NCI-H146 treated with DMSO at 0.1 percent for 48 hours (cell line): Measurements from ENCODE around the gene EXTL1.

Experiments
- DNase-seq: peaks from one replicate; lab custom pipeline; 2025; ENCODE audit not compliant: unreplicated experiment; lab: John Stamatoyannopoulos, UW

The EXTL1 gene

GRCh38 chr1:26043765-26044164 lies 22.2 kb downstream of the EXTL1 start:
- DNase-seq: no peak

DNA sequence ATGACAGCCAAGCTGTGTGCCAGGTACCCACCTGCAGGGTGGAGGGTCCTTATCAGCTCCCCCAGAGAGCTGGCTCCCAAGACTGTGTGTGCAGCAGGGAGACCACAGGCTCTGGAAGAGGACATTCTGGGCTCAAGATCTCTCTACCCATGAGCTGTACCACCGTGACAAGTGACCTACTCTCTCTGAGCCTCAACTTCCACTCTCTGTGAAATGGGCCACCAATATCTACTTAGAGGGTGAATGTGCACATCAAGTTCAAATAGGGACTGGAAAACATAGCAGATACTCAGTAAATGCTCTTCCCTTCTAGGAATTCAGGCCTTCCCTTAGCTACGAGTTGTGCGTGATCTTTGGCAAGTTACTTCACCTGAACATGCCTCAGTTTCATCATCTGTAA lies 22.8 kb downstream of the EXTL1 start:
- no peak for DNase-seq

DNA sequence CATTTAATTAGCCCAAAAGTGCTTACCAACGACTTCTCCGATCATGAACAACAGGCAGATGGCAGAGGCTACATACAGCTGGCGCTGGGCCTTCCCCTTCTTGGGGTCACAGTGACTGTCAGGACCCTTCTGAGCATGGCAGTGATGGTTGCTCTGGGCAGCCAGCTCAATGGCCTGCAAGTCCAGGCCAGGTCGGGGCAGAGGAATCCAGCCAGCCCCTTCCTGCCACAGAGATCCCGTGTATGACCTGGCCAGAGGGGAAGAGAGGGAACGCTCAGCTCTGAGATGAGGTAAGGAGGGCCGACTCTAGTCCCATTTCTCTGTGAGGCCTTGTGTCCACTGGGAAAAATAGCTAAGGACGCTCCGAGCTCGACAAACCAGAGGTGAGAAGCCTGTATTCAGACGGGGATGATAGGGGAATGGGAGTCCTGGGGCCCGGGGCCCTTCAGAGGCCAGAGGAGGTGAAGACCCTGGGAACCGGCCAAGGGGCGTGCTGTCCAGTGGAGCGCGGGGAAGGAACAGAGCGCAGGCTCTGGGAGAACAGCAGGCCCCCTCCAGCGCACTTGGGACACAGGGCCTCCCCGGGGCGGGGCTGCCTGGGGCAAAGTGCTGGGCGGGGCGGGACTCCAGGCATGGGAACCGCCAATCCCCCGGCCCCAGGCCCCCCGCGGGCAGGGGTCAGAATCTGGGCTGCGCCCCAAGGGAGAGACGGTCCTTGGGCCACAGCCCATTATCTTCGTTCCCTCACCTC lies 23.6 kb downstream of the EXTL1 start:
- no peak for DNase-seq

DNA sequence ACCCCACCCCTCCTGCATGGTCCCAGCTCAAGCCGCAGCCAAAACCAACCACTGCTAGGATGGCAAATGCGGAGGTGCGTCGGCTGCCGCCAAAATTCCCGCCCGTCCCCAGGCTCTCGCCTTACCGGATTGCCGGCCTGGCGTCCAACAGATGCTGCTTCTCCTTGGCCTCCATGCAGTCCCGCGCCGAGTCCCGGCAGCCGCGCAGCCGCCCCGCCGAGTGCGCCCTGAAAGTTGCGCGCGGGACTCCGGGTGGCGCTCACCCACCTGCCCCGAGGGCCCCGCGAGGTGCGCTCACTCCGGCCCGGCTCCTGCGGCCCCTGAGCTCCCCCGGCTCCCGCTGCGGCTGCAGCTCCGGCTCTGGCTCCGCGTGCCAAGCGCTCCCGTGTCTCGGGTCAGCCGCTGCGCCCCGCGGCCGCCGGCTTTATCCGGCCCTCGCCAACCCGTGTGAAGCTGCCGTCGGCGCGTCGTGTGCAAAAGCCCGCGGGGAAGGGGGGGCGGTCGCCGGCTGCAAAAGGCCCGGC lies 24.2 kb downstream of the EXTL1 start, which contains the start of gene SLC30A2:
SLC30A2 (minus strand) TSS at position 397 of the 524 bp plus-strand sequence; CDS start at position 175, 222 bp downstream.
- DNase-seq: no peak

- no peak for DNase-seq
Observed at GRCh38 chr1:26046246-26047095, 24.9 kb downstream of the EXTL1 start.

GRCh38 chr1:26047278-26047874 lies 25.8 kb downstream of the EXTL1 start:
- no peak for DNase-seq

GRCh38 chr1:26049531-26050247 lies 28.1 kb downstream of the EXTL1 start:
- DNase-seq: no peak

GRCh38 chr1:26050248-26050640 lies 28.7 kb downstream of the EXTL1 start:
- DNase-seq: no peak

DNA sequence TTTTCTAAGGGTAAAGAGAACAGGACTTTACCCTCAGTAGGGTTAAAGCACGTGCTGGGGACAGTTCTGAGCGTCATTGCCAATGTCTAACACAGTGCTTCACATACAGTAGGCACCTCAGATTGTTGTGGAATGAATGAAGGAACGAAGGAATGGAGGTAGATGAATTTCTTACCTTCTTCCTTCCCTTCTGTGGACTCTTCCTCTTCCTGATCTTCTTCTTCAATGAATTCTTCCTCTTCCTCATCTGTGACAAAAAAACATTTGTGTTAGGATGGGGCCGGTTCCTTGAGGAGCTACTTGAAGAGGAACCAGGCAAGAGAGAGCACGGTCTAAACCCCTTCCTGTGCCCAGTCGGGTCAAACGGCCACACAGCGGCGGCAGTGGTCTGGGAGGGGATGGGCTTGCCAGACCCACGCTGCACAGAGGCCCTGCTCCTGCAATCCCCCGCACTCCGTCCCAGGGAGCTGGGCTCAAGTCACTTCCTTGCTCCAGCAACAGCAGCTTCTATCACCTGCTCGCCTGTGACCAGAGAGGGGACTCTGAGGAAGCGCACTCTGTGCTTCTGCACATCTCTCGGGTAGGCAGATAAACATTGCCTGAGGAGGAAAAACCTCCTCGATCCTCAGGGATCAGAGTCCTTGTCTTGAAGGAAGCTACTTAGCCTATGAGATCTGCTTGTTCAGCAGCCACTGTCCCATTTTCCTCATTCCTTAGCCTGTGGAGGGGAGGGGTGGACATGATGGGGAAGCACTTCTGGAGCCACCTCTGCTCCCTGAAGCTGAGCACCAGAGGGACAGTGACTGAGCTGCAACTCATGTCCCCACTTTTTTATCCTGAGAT lies 32.4 kb downstream of the EXTL1 start:
- DNase-seq: no peak

DNA sequence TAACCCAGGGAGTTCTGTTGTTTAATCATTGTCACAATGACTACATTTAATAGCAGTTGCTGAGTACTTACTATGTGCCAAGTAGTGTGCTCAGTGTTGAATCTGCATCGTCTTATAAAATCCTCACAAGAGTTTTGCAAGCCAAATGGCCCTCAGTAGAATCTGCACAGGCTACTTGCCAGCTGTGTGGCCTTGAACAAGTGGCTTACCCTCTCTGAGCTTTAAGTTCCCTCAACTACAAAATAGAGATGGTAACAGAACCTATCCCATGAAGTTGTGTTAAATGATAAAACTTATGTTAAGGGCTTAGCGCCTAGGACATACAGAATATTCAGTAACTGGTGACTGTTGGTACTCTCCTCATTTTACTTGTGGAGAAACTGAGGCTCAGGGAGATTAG lies 33.5 kb downstream of the EXTL1 start:
- DNase-seq: no peak

GRCh38 chr1:26057189-26057588 lies 35.6 kb downstream of the EXTL1 start:
- no peak for DNase-seq

DNA sequence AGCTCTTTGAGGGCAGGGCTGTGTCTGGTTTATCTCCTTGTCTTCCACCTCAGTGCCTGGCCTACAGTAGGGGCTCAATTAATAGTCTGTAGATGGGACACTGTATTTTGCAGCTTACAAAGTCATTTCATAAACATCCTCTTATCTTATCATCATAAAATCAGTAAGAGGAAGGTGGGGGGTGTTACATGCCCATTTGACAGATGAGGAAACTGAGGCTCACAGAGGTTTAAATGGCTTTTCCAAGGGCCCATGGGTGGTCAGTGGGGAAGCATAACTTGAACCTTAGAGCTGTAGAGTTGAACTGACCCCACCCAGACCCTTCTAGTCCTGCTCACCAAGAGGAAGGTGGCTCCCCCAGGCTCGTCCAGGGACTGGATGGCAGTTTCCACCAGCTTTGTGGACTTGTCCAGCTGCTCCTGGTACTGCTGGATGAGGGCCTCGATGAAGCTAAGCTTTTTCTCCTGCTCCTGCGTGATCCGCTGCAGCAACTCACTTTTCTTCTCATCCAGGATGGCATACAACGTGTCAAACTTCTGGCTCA lies 36.5 kb downstream of the EXTL1 start:
- no peak for DNase-seq

DNA sequence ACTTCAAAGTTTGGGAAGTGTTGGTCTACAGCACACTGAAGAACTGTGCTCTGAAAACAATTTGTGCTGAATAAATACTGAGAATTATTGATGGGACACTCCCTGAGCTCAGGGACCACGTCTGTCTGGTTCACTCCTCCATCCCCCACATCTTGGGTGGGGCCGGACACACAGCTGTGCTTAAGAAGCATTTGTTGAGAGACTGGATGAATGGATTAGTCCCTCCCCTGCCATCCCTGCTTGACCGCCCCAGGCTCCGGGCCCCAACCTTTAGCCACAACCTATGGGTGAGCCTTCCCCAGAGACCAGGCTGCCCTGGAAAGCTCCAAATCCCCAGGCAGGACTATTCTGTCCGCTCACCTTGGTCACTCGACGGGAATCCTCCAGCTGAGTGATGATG lies 38.3 kb downstream of the EXTL1 start:
- no peak for DNase-seq

DNA sequence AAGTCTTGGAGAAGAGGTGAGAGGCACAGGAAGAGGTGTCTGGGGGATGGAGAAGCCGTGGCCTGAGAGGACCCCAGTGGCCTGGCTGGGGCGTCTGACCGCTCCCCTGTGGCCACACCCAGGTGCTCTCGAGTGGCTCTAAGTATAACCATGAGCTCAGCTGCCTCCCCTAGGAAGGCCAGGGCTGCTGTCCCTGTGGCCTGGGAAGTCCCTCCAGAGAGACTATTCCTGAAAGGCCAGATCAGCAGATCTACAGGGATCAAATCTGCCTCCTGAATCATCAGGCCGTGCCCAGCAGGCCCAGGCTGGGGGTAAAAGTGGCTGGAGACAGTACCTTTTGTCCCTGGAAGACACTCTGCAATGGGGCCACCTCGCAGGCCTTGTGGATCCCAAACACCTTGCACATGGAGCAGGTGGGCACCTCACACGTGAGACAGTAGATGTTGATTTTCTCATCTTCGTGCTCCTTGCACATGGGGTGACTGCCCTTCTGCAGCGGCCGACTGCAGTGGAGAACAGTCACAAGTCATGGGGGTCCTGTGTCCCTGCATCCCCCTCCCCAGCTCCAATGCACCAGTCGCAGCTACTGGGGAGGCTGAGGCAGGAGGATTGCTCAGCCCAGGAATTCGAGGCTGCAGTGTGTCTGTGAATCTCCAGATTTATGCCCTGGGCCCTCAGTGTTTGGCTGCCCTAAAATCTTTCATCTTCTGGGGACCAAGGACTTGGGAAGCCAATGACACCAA lies 39.4 kb downstream of the EXTL1 start:
- no peak for DNase-seq

GRCh38 chr1:26064553-26064952 lies 43.0 kb downstream of the EXTL1 start:
- no peak for DNase-seq

DNA sequence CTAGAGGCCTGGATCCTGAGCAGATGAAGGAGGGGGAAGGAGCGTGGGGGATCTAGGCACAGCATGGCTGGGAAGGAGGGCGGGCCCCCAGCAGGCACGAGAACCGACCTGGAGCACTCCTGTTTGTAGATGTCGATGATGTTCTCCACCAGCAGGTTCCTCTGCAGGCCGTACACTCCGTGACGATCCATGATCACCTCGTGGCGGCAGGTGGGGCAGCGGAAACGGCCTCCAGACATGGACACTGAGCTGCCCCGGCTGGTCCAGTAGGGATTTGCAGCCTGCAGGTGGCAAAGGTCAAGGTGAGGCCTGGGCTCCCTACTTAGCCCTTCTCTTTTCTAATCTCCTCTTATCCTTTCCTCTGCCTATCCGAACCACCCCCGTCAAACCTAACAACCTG lies 44.6 kb downstream of the EXTL1 start:
- no peak for DNase-seq

GRCh38 chr1:26066857-26067256 lies 45.3 kb downstream of the EXTL1 start:
- DNase-seq: no peak

GRCh38 chr1:26067432-26067911 lies 45.9 kb downstream of the EXTL1 start, which contains the start of gene TRIM63:
TSS of gene TRIM63 (minus strand) at chr1:26067630. CDS start at chr1:26067494, 136 bp downstream.
- no peak for DNase-seq

DNA sequence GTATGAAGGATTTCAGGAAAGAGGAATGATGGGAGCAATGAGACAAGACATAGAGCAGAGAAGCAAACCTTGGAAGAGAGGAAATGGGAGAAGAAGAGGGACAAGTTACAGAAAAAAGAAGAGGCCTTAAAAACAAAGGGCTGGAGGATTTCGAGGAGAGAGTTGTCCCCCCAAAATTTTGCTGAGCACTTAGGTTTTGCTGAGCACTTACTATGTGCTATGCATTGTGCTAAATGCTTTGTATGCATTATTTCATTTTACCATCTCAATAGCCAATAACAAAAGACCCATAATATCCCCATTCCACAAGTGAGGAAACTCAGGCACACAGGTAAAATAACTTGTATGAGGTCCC lies 48.3 kb downstream of the EXTL1 start:
- no peak for DNase-seq
